Measurements from ENCODE around the gene PPWD1.
"Not testable (repeated sequence)": the region's sequence is repeated elsewhere in the genome, so short reads cannot be mapped to it uniquely, and the experiment has no call there.

Gene PPWD1

GRCh38 chr5:65562731-65563701 lies at the start of gene PPWD1, which contains the start of gene CENPK:
PPWD1 (plus strand) TSS chr5:65563296; CDS start chr5:65563311, 15 bp downstream.
CENPK (minus strand) TSS chr5:65563168; CDS start chr5:65554907, 8,261 bp downstream.
- peak; percentile 98 for DNase-seq

GRCh38 chr5:65525726-65526125 lies 37.4 kb upstream of the PPWD1 start:
- no peak for DNase-seq

- no peak for DNase-seq
Observed at GRCh38 chr5:65530904-65531303, 32.2 kb upstream of the PPWD1 start.

- no peak for DNase-seq
Observed at GRCh38 chr5:65535529-65535987, 27.5 kb upstream of the PPWD1 start.

GRCh38 chr5:65539827-65540226 lies 23.3 kb upstream of the PPWD1 start:
- no peak for DNase-seq

GRCh38 chr5:65544473-65544872 lies 18.6 kb upstream of the PPWD1 start:
- DNase-seq = no peak

GRCh38 chr5:65546141-65546540 lies 17.0 kb upstream of the PPWD1 start:
- DNase-seq = no peak

GRCh38 chr5:65548281-65548680 lies 14.8 kb upstream of the PPWD1 start:
- no peak for DNase-seq

- DNase-seq = no peak
Observed at GRCh38 chr5:65553941-65554340, 9.2 kb upstream of the PPWD1 start.

- no peak for DNase-seq
Observed at GRCh38 chr5:65555287-65555686, 7.8 kb upstream of the PPWD1 start.

GRCh38 chr5:65556181-65556580 lies 6.9 kb upstream of the PPWD1 start:
- DNase-seq = no peak

GRCh38 chr5:65556718-65557117 lies 6.4 kb upstream of the PPWD1 start:
- DNase-seq = no peak

- no peak for DNase-seq
Observed at GRCh38 chr5:65563777-65564176, 681 bp downstream of the PPWD1 start.

- DNase-seq = no peak
Observed at GRCh38 chr5:65566505-65566904, 3.4 kb downstream of the PPWD1 start.

GRCh38 chr5:65570598-65571226 lies 7.6 kb downstream of the PPWD1 start:
- no peak for DNase-seq

- no peak for DNase-seq
Observed at GRCh38 chr5:65577141-65577540, 14.0 kb downstream of the PPWD1 start.

- no peak for DNase-seq
Observed at GRCh38 chr5:65588694-65589093, 25.6 kb downstream of the PPWD1 start.

GRCh38 chr5:65601761-65602160 lies 38.7 kb downstream of the PPWD1 start:
- not testable (repeated sequence) for DNase-seq

- DNase-seq = no peak
Observed at GRCh38 chr5:65611524-65611923, 48.4 kb downstream of the PPWD1 start.

- no peak for DNase-seq
Observed at GRCh38 chr5:65612298-65612907, 49.3 kb downstream of the PPWD1 start.

GRCh38 chr5:65620021-65620420 lies 56.9 kb downstream of the PPWD1 start:
- DNase-seq = no peak

- not testable (repeated sequence) for DNase-seq
Observed at GRCh38 chr5:65621961-65622360, 58.9 kb downstream of the PPWD1 start.

GRCh38 chr5:65623482-65623881 lies 60.4 kb downstream of the PPWD1 start:
- DNase-seq = no peak
